ENCODE measurements around the gene CD79B. TPM values are rescaled to one million over a fixed set of nuclear protein-coding genes. Genes with fewer than 3 reads are reported as not detected.

Gene CD79B
- total RNA-seq, 1 donor from 2014 or later: 3.4 TPM

- no peak overlapping the region for H3K27ac Mint-ChIP-seq (ENCODE audit: unreplicated experiment)
- H3K4me3 Mint-ChIP-seq (ENCODE audit: unreplicated experiment): no peak overlapping the region
- no peaks in the 10 kb centered on the region for H3K9me3 Mint-ChIP-seq (ENCODE audit: unreplicated experiment)
- TF ChIP-seq CTCF (IDR thresholded peaks at IDR 0.05; ENCODE audit: unreplicated experiment): no peak
- H3K4me1 Mint-ChIP-seq (ENCODE audit: unreplicated experiment): peaks cover 12% of the 10 kb centered on the region
- no peak for DNase-seq (ENCODE audit: low spot score)
- H3K27me3 Mint-ChIP-seq (ENCODE audit: unreplicated experiment): peaks cover 4% of the 10 kb centered on the region
- H3K36me3 Mint-ChIP-seq (ENCODE audit: low read depth, unreplicated experiment): no peaks in the 10 kb centered on the region
These were observed 51.4 kb downstream of the CD79B start for GRCh38 chr17:63880706-63881105.

Other genes with a start within 250 kb of the CD79B start
- gene LIMD2, start 232.2 kb downstream of the CD79B start, total RNA-seq (ENCODE audit: unreplicated experiment): 132 TPM
- 51.8 TPM for gene STRADA, start 190.5 kb downstream of the CD79B start, total RNA-seq (ENCODE audit: unreplicated experiment)
- 58.0 TPM for gene CCDC47, start 158.7 kb downstream of the CD79B start, total RNA-seq (ENCODE audit: unreplicated experiment)
- gene DDX42, start 158.2 kb downstream of the CD79B start, total RNA-seq (ENCODE audit: unreplicated experiment): 110 TPM
- gene PSMC5, start 104.9 kb downstream of the CD79B start, total RNA-seq (ENCODE audit: unreplicated experiment): 124 TPM
- 48.6 TPM for gene FTSJ3, start 104.7 kb downstream of the CD79B start, total RNA-seq (ENCODE audit: unreplicated experiment)
- gene SMARCD2, start 89.6 kb downstream of the CD79B start, total RNA-seq (ENCODE audit: unreplicated experiment): 57.3 TPM
- not detected for gene CSH2, start 58.7 kb downstream of the CD79B start, total RNA-seq (ENCODE audit: unreplicated experiment)
- gene GH2, start 50.4 kb downstream of the CD79B start, total RNA-seq (ENCODE audit: unreplicated experiment): not detected
- gene CSH1, start 35.8 kb downstream of the CD79B start, total RNA-seq (ENCODE audit: unreplicated experiment): not detected
- not detected for gene CSHL1, start 21.1 kb downstream of the CD79B start, total RNA-seq (ENCODE audit: unreplicated experiment)
- not detected for gene GH1, start 13.5 kb downstream of the CD79B start, total RNA-seq (ENCODE audit: unreplicated experiment)
- gene SCN4A, start 40.6 kb upstream of the CD79B start, total RNA-seq (ENCODE audit: unreplicated experiment): 0.95 TPM
- 25.3 TPM for gene PRR29, start 66.0 kb upstream of the CD79B start, total RNA-seq (ENCODE audit: unreplicated experiment)
- 52.1 TPM for gene ICAM2, start 88.3 kb upstream of the CD79B start, total RNA-seq (ENCODE audit: unreplicated experiment)
- 16.7 TPM for gene ERN1, start 197.8 kb upstream of the CD79B start, total RNA-seq (ENCODE audit: unreplicated experiment)

Measured in endothelial cell (in vitro differentiated cells).